ENCODE measurements around the gene TTC9B.

The TTC9B gene

GRCh38 chr19:40228346-40228745 lies 10.2 kb upstream of the TTC9B start:
- Histone ChIP-seq H3K4me1 (peaks cover 0 to 28% (median 18%) of the 10 kb centered on the region in 4 donors), H3K9me3 (no peaks in the 10 kb centered on the region), H3K36me3 (peaks cover 0 to 11% (median 11%) of the 10 kb centered on the region in 3 donors), H3K27me3 (peaks cover 0 to 44% of the 10 kb centered on the region in 2 donors), H3K27ac (no peak overlapping the region), H3K4me3 (no peak overlapping the region)
- intact Hi-C loops (cut with DNase I; ENCODE audit: low total_unique reads), result no loop called here
- TF ChIP-seq CTCF (IDR thresholded peaks at IDR 0.05), result no peak
- no peak for DNase-seq

- no peak for DNase-seq
- Histone ChIP-seq H3K36me3 (no peaks in the 10 kb centered on the region), H3K9me3 (no peaks in the 10 kb centered on the region), H3K27me3 (peaks cover 0 to 49% of the 10 kb centered on the region in 2 donors), H3K4me1 (peaks cover 0 to 28% (median 20%) of the 10 kb centered on the region in 4 donors), H3K27ac (no peak overlapping the region), H3K4me3 (peak overlapping the region; percentile 9 to 39)
- no peak for TF ChIP-seq CTCF (IDR thresholded peaks at IDR 0.05)
- intact Hi-C loops (cut with DNase I; ENCODE audit: low total_unique reads), result no loop called here
Observed at GRCh38 chr19:40225440-40226305, 7.5 kb upstream of the TTC9B start.

- Histone ChIP-seq H3K36me3 (no peaks in the 10 kb centered on the region), H3K4me3 (no peak overlapping the region), H3K4me1 (peaks cover 0 to 22% (median 17%) of the 10 kb centered on the region in 4 donors), H3K27ac (no peak overlapping the region), H3K9me3 (no peaks in the 10 kb centered on the region), H3K27me3 (peaks cover 0 to 56% of the 10 kb centered on the region in 2 donors)
- intact Hi-C loops (cut with DNase I; ENCODE audit: low total_unique reads), result loop anchor here (5.0 kb wide), 1 partner anchor 432 kb away; no protein-coding TSS in a partner anchor
- TF ChIP-seq CTCF (IDR thresholded peaks at IDR 0.05), result no peak
- DNase-seq, result no peak
Observed at GRCh38 chr19:40224342-40225150, 6.4 kb upstream of the TTC9B start.

GRCh38 chr19:40223135-40223822 lies 5.1 kb upstream of the TTC9B start:
- intact Hi-C loops (cut with DNase I; ENCODE audit: low total_unique reads), result loop anchor here (5.0 kb wide), 1 partner anchor 431 kb away; no protein-coding TSS in a partner anchor
- H3K4me3 ChIP-seq, result no peak overlapping the region

More at GRCh38 chr19:40223135-40223822, 5.1 kb upstream of the TTC9B start:
- Histone ChIP-seq H3K27me3 (peaks cover 0 to 68% of the 10 kb centered on the region in 2 donors), H3K9me3 (no peaks in the 10 kb centered on the region), H3K36me3 (no peaks in the 10 kb centered on the region), H3K27ac (no peak overlapping the region), H3K4me1 (peaks cover 0 to 22% (median 12%) of the 10 kb centered on the region in 4 donors)
- DNase-seq, result no peak
- TF ChIP-seq CTCF (IDR thresholded peaks at IDR 0.05), result no peak
